HG03175 (cell line): ENCODE data around the gene CFAP57.

Experiments
- ATAC-seq: cut with Tn5 transposase; IDR thresholded peaks from one replicate; pipeline ENCODE4 v1.9.1; 2021; ENCODE audit warnings: mild to moderate bottlenecking, moderate library complexity; ENCODE audit not compliant: unreplicated experiment

CFAP57 gene

GRCh38 chr1:43252225-43252624 lies 80.1 kb downstream of the CFAP57 start:
- ATAC-seq = no peak

- no peak for ATAC-seq
Measured at GRCh38 chr1:43253173-43253572, 81.0 kb downstream of the CFAP57 start.

- no peak for ATAC-seq
Measured at GRCh38 chr1:43253876-43254275, 81.7 kb downstream of the CFAP57 start.

- ATAC-seq = no peak
Measured at GRCh38 chr1:43255438-43256210, 83.5 kb downstream of the CFAP57 start.

- ATAC-seq = no peak
Measured at GRCh38 chr1:43256675-43257570, 84.8 kb downstream of the CFAP57 start.

- no peak for ATAC-seq
Measured at GRCh38 chr1:43258370-43258769, 86.2 kb downstream of the CFAP57 start.

GRCh38 chr1:43265431-43265830 lies 93.3 kb downstream of the CFAP57 start:
- no peak for ATAC-seq

- no peak for ATAC-seq
Measured at GRCh38 chr1:43266881-43267280, 94.8 kb downstream of the CFAP57 start.

GRCh38 chr1:43267291-43267805 lies 95.2 kb downstream of the CFAP57 start:
- no peak for ATAC-seq

GRCh38 chr1:43267818-43268425 lies 95.8 kb downstream of the CFAP57 start:
- ATAC-seq = no peak

- no peak for ATAC-seq
Measured at GRCh38 chr1:43269627-43270375, 97.7 kb downstream of the CFAP57 start, which contains the start of gene TMEM125. Gene TMEM125 (plus strand): TSS chr1:43269983. CDS start chr1:43272723, 2,740 bp downstream.

- no peak for ATAC-seq
Measured at GRCh38 chr1:43270421-43271095, 98.4 kb downstream of the CFAP57 start.

- ATAC-seq = no peak
Measured at GRCh38 chr1:43271186-43272118, 99.3 kb downstream of the CFAP57 start.

GRCh38 chr1:43272161-43272560 lies 100.0 kb downstream of the CFAP57 start:
- ATAC-seq = no peak

GRCh38 chr1:43272576-43273571 lies 100.7 kb downstream of the CFAP57 start:
- ATAC-seq = no peak

GRCh38 chr1:43273708-43274107 lies 101.6 kb downstream of the CFAP57 start:
- ATAC-seq = no peak

- no peak for ATAC-seq
Measured at GRCh38 chr1:43274125-43274803, 102.1 kb downstream of the CFAP57 start.
